Measurements from ENCODE around the gene RAB25. TPM values are rescaled to one million over a fixed set of nuclear protein-coding genes. Genes with fewer than 3 reads are reported as not detected.
"Not testable (repeated sequence)": the region's sequence is repeated elsewhere in the genome, so short reads cannot be mapped to it uniquely, and the experiment has no call there.

Gene RAB25
- total RNA-seq, 1 donor from 2014 or later = not detected

DNA sequence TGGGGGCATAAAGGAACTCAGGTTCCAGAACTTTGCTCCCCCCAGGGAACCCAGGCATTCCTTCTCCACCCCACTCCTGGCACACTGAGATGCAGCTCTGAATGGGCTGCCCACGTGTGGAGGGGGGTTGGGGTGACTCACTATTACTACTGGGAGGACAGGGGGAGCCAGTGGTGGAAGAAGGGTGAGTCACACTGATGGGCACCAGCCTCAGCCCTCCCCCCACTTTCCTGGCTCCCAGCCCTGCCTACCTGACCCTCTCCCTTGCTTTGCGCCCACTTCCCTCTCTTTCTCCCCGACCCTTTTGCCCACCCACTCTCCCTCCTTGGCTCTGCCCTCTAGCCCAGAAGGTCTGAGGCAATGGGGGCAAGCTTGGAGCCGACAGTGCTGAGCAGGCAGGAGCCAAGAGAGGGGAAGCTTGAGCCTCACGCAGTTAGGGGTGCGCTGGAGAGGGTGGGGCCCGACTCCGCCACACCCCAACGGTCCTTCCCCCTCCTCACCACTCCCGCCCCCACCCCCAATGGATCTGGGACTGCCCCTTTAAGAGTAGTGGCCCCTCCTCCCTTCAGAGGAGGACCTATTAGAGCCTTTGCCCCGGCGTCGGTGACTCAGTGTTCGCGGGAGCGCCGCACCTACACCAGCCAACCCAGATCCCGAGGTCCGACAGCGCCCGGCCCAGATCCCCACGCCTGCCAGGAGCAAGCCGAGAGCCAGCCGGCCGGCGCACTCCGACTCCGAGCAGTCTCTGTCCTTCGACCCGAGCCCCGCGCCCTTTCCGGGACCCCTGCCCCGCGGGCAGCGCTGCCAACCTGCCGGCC lies 53.4 kb downstream of the RAB25 start, which contains the start of gene LMNA:
LMNA (plus strand) TSS at position 611 of the 818 bp plus-strand sequence. CDS start 208 bp downstream, outside the sequence.
- intact Hi-C loops (cut with micrococcal nuclease) = loop anchor here (1.0 kb wide), 5 partner anchors 8 to 94 kb away; partner anchors contain the start of gene SSR2

DNA sequence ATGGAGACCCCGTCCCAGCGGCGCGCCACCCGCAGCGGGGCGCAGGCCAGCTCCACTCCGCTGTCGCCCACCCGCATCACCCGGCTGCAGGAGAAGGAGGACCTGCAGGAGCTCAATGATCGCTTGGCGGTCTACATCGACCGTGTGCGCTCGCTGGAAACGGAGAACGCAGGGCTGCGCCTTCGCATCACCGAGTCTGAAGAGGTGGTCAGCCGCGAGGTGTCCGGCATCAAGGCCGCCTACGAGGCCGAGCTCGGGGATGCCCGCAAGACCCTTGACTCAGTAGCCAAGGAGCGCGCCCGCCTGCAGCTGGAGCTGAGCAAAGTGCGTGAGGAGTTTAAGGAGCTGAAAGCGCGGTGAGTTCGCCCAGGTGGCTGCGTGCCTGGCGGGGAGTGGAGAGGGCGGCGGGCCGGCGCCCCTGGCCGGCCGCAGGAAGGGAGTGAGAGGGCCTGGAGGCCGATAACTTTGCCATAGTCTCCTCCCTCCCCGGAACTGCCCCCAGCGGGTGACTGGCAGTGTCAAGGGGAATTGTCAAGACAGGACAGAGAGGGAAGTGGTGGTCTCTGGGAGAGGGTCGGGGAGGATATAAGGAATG lies 54.1 kb downstream of the RAB25 start:
- intact Hi-C loops (cut with micrococcal nuclease) = loop anchor here (1.0 kb wide), 5 partner anchors 8 to 95 kb away; partner anchors contain the start of gene SSR2

DNA sequence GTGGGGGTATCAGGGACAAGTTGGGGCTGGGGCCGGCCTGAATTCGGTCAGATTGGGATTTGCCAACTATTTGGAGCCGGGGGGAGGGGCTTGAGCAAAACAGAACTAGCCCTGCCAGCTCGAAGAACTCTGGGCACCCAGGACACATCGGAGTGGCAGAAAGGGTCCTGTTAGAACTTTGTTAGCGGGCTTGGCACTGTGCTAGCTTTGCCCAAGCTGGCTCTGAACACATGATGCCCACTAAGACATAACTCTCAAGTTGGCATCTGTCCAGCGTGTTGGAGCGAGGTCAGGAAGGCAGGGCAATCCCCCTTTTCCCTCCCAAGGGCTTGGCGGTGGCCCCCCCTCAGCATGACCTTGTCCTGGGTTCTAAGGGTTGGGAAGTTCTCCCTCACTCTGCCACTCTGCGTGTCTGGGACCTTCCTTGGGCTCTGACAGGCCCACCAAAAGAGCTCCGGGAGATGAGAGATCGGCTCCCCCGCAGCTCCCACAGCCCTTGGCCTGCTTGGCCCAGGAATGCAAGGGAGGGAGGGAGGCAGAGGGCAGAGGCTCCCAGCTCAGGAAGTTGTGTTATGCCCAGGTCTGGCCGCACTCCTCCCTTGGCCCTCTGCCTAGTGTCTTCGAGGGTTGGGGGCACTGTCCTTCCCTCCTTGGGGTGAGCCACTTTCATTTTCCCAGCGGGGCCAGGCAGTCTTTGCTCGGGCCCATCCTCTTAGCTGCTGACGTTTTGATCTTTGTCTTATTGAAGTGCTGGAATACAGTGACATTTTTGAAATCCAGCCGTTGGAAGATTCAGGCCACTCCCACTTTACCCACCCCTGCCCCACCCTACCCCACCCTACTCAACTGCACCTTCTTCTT lies 54.8 kb downstream of the RAB25 start:
- intact Hi-C loops (cut with micrococcal nuclease) = no loop called here

GRCh38 chr1:156116731-156117130 lies 55.8 kb downstream of the RAB25 start:
- intact Hi-C loops (cut with micrococcal nuclease) = not testable (repeated sequence)

- intact Hi-C loops (cut with micrococcal nuclease) = no loop called here
Measured at GRCh38 chr1:156117414-156118176, 56.6 kb downstream of the RAB25 start.

DNA sequence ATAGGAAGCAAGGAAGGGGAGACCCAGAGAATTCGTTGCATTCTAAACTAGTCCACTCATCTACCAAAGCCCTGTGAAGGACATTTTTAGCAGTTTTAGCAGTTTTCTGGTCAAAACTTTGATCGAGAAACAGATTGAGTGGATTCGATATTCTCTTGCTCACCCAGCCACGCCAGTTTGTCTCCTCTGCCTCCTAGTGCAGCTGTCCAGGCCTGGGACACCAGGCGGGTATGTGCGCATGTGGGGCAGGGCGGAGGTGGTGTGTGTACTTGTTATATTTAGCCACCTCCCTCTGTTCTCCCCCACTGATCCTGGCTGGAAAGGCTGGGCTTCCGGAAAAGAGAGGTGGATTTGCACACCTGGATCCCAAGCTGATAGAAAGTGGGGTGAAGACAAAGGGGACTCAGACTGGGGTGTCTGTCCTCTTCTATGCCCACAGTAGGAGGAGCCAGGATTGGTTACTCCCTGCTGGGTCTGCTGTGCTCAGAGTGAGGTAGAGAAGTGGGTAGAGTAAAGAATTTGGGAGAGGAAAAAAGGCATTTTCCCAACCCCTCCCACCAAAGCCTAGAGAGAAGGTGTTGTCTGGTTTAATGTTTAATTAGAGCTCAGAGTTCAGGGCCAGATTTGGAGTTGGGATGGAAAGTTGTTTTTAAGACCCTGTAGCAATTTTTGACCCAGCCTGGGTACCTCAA lies 57.4 kb downstream of the RAB25 start:
- intact Hi-C loops (cut with micrococcal nuclease) = no loop called here

DNA sequence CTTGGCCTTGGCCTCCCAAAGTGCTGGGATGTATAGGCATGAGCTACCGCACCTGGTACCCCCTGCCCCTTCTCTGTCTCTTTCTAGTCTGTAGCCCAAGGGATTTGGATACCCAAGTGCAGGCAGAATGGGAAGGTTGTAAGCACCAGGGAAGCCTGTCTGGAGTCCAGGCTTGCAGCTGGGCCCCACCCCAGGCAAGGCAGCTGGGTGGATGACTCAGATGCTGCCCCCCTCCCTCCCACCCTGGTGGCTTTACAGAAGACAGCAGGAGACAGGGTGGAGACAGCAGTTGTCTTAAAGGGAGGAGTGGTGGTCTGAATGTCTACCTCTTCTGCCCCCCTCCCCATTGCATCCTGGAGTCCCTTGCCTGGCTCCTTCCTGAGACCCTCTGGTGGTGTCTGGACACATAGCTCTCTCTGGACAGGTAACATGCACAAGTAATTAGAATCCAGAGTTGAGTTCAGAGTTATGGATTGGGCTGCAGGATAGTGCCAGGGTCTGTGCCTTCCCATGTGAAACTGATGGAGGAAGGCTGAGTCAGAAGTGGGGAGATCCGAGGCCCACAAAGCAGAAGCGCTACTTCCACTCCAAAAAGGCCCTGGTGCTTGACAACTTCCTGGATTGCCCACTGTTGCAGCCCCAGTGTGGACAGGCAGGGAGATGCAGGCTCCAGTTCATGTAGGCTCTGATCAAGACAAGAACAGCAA lies 58.7 kb downstream of the RAB25 start:
- intact Hi-C loops (cut with micrococcal nuclease) = no loop called here

Other genes starting within 250 kb of the RAB25 start
- 85.8 and 90.6 TPM in 2 replicates for gene GON4L, start 203.9 kb upstream of the RAB25 start, total RNA-seq
- gene SYT11, start 201.6 kb upstream of the RAB25 start, total RNA-seq = 38.3 and 38.8 TPM in 2 replicates
- gene RIT1, start 149.8 kb upstream of the RAB25 start, total RNA-seq = 27.5 and 33.1 TPM in 2 replicates
- 67.8 and 70.6 TPM in 2 replicates for gene KHDC4, start 126.7 kb upstream of the RAB25 start, total RNA-seq
- not detected in 2 replicates for gene RXFP4, start 119.5 kb upstream of the RAB25 start, total RNA-seq
- 181 and 188 TPM in 2 replicates for gene ARHGEF2, start 82.6 kb upstream of the RAB25 start, total RNA-seq
- 278 and 281 TPM in 2 replicates for gene SSR2, start 40.2 kb upstream of the RAB25 start, total RNA-seq
- 39.0 and 40.6 TPM in 2 replicates for gene UBQLN4, start 7.4 kb upstream of the RAB25 start, total RNA-seq
- gene LAMTOR2, start 6.4 kb upstream of the RAB25 start, total RNA-seq = 62.0 and 62.1 TPM in 2 replicates
- gene MEX3A, start 21.3 kb downstream of the RAB25 start, total RNA-seq = 0.07 TPM in 1 of 2 replicates, not detected in the other
- gene LMNA, start 53.6 kb downstream of the RAB25 start, total RNA-seq = 32.7 and 33.3 TPM in 2 replicates
- 4.6 and 5.1 TPM in 2 replicates for gene SEMA4A, start 92.4 kb downstream of the RAB25 start, total RNA-seq
- 41.9 and 46.5 TPM in 2 replicates for gene SLC25A44, start 132.9 kb downstream of the RAB25 start, total RNA-seq
- gene PMF1, start 151.8 kb downstream of the RAB25 start, total RNA-seq = 83.8 and 87.8 TPM in 2 replicates
- gene BGLAP, start 181.0 kb downstream of the RAB25 start, total RNA-seq = 1.6 and 1.9 TPM in 2 replicates
- gene PAQR6, start 186.9 kb downstream of the RAB25 start, total RNA-seq = 5.7 and 8.3 TPM in 2 replicates
- 70.6 and 71.5 TPM in 2 replicates for gene SMG5, start 221.7 kb downstream of the RAB25 start, total RNA-seq
- gene TMEM79, start 223.2 kb downstream of the RAB25 start, total RNA-seq = 8.4 and 8.5 TPM in 2 replicates
- 37.5 and 45.2 TPM in 2 replicates for gene GLMP, start 234.5 kb downstream of the RAB25 start, total RNA-seq
- gene VHLL, start 238.1 kb downstream of the RAB25 start, total RNA-seq = not detected in 2 replicates

Measured in T-helper 1 cell treated with Interleukin-12 subunit alpha and Interleukin-12 subunit beta and Interleukin-4 antibody, amounts not matched to agents 30 ng/mL and 1 ng/mL, for 36 hours (primary cell).